Panc1 (cell line): ENCODE results near the gene CDK11A.
"Not testable (repeated sequence)": the region's sequence is repeated elsewhere in the genome, so short reads cannot be mapped to it uniquely, and the experiment has no call there.

Experiments
- CTCF ChIP-seq: fragments of 450-650 bp; IDR thresholded peaks from 2 replicates; pipeline ENCODE4 v1.5.1; 2017; ENCODE audit warnings: mild to moderate bottlenecking
- POLR2AphosphoS5 ChIP-seq: IDR thresholded peaks from 2 replicates; pipeline ENCODE4 v1.6.1; 2012; ENCODE audit warnings: mild to moderate bottlenecking, low read depth, low read length, moderate library complexity
- REST ChIP-seq, 2 experiments: IDR thresholded peaks; 2 replicates each; pipeline ENCODE4 v1.6.1; 2011 to 2012; ENCODE audit warnings: low read depth in 2 of 2, control low read depth in 1 of 2, low read length in 1 of 2, mild to moderate bottlenecking in 1 of 2, moderate library complexity in 1 of 2; ENCODE audit not compliant: insufficient read depth in 1 of 2
- TCF7L2 ChIP-seq: IDR thresholded peaks from 2 replicates; pipeline ENCODE4 v1.6.1; 2011; ENCODE audit warnings: mild to moderate bottlenecking, low read depth, low read length, inconsistent platforms

- TF ChIP-seq CTCF (peak; percentile 76), TCF7L2 (peak; percentile 42; the same call in 1 of the 2 replicates), POLR2AphosphoS5 (peak; percentile 75)
- TF ChIP-seq REST (IDR thresholded peaks at IDR 0.05; ENCODE audit: insufficient read depth in 1 of 2, low read depth in 2 of 2, low read length in 1 of 2), result not testable (repeated sequence)
Measured at GRCh38 chr1:1724035-1724864, at the start of gene CDK11A.
